H1 (cell line): ENCODE results near the gene NXNL2. TPM values are rescaled to one million over a fixed set of nuclear protein-coding genes. Genes with fewer than 3 reads are reported as not detected.

ENCODE experiments used
- CTCF ChIA-PET: fragments of 300-600 bp; sonication (Branson Sonifier 250); formaldehyde crosslinking; loops from one replicate; lab custom pipeline; 2021; ENCODE audit not compliant: partially characterized antibody; lab: Charles Lee
- POLR2A ChIA-PET: fragments of 300-600 bp; sonication (Branson Sonifier 250); formaldehyde crosslinking; loops from one replicate; lab custom pipeline; 2021; ENCODE audit warnings: inconsistent platforms; ENCODE audit not compliant: partially characterized antibody; lab: Charles Lee
- DNase-seq, 2 experiments: peaks; one replicate each; pipeline versions ENCODE4 v3.0.0 to v3.0.0-alpha.2; 2010 to 2022; ENCODE audit warnings: low spot score in 2 of 2, low read depth in 1 of 2, mixed read lengths in 1 of 2
- FAIRE-seq: peaks from 2 replicates; lab custom pipeline; 2011; peaks lifted over from hg19 to GRCh38; lab: Jason Lieb, UNC
- H2AFZ ChIP-seq: 2 replicates; pipeline ENCODE4 v1.8.1; 2012; ENCODE audit warnings: low read length, inconsistent platforms
- H2AK5ac ChIP-seq: 2 replicates; pipeline ENCODE4 v1.6.1; 2013; ENCODE audit warnings: low read depth, low read length
- H2BK120ac ChIP-seq: replicated peaks from 2 replicates; pipeline ENCODE3; 2013; ENCODE audit warnings: low read depth, low read length, inconsistent platforms
- H2BK12ac ChIP-seq: 2 replicates; pipeline ENCODE4 v1.6.1; 2013; ENCODE audit warnings: low read depth, low read length
- H2BK15ac ChIP-seq: 2 replicates; pipeline ENCODE4 v1.6.1; 2013; ENCODE audit warnings: low read length
- H2BK20ac ChIP-seq: 2 replicates; pipeline ENCODE4 v1.6.1; 2013; ENCODE audit warnings: low read length
- H2BK5ac ChIP-seq: 2 replicates; pipeline ENCODE4 v1.6.1; 2013; ENCODE audit warnings: low read depth, low read length
- H3K14ac ChIP-seq: 2 replicates; pipeline ENCODE4 v1.6.1; 2013; ENCODE audit warnings: inconsistent platforms; ENCODE audit not compliant: insufficient read length
- H3K18ac ChIP-seq: 2 replicates; pipeline ENCODE4 v1.6.1; 2013; ENCODE audit warnings: low read length; ENCODE audit errors: extremely low read depth
- H3K23ac ChIP-seq: 2 replicates; pipeline ENCODE4 v1.6.1; 2013; ENCODE audit warnings: inconsistent platforms; ENCODE audit not compliant: insufficient read length
- H3K23me2 ChIP-seq: 2 replicates; pipeline ENCODE4 v1.6.1; 2013; ENCODE audit warnings: low read depth, low read length
- H3K27ac ChIP-seq: 2 replicates; pipeline ENCODE4 v1.6.1; 2011; ENCODE audit warnings: low read depth, low read length, inconsistent platforms
- H3K27me3 ChIP-seq, 4 experiments: replicated peaks in 1 of 4; 1 replicate in 1 of 4; 2 replicates in 3 of 4; pipeline versions ENCODE4 v1.6.1 to v1.8.1; 2011 to 2013; ENCODE audit warnings: low read length in 3 of 4, mild to moderate bottlenecking in 3 of 4, inconsistent platforms in 2 of 4, mixed read lengths in 2 of 4, moderate library complexity in 1 of 4; ENCODE audit not compliant: control insufficient read depth in 3 of 4, insufficient read depth in 3 of 4; ENCODE audit errors: extremely low read depth in 1 of 4
- H3K36me3 ChIP-seq, 4 experiments: 2 replicates each; pipeline versions ENCODE4 v1.6.1 to v1.8.1; 2011 to 2013; ENCODE audit warnings: mild to moderate bottlenecking in 4 of 4, low read length in 3 of 4, moderate library complexity in 2 of 4, control low read depth in 1 of 4, inconsistent platforms in 1 of 4; ENCODE audit not compliant: insufficient read depth in 4 of 4, control insufficient read depth in 2 of 4
- H3K4ac ChIP-seq: replicated peaks from 2 replicates; pipeline ENCODE3; 2013; ENCODE audit warnings: low read length, low read depth, mixed read lengths, inconsistent platforms; ENCODE audit not compliant: insufficient read length
- H3K4me1 ChIP-seq, 4 experiments: replicated peaks in 1 of 4; 1 replicate in 1 of 4; 2 replicates in 3 of 4; pipeline versions ENCODE4 v1.6.1 to v1.8.1; 2011 to 2013; ENCODE audit warnings: low read length in 3 of 4, inconsistent platforms in 2 of 4, mixed read lengths in 1 of 4; ENCODE audit not compliant: insufficient read depth in 4 of 4, control insufficient read depth in 3 of 4
- H3K4me2 ChIP-seq, 2 experiments: 2 replicates each; pipeline versions ENCODE4 v1.6.1 to v1.8.1; 2011 to 2013; ENCODE audit warnings: low read depth in 2 of 2, low read length in 2 of 2, control low read depth in 1 of 2, inconsistent platforms in 1 of 2, mild to moderate bottlenecking in 1 of 2; ENCODE audit not compliant: insufficient read depth in 1 of 2
- H3K4me3 ChIP-seq, 4 experiments: fragments of 200-600, 300-600 bp in 1 of 4; sonication (generic), shearing (Covaris generic), sonication (Bioruptor Twin) in 1 of 4; 2 replicates each; pipeline versions ENCODE4 v1.5.1 to v1.8.1; 2011 to 2016; ENCODE audit warnings: low read length in 4 of 4, low read depth in 3 of 4, control low read depth in 2 of 4, inconsistent platforms in 2 of 4, mild to moderate bottlenecking in 2 of 4, mixed read lengths in 1 of 4, moderate library complexity in 1 of 4; ENCODE audit not compliant: insufficient read depth in 2 of 4; ENCODE audit errors: extremely low read depth in 1 of 4
- H3K56ac ChIP-seq: replicated peaks from 2 replicates; pipeline ENCODE3; 2013; ENCODE audit warnings: low read depth, mild to moderate bottlenecking, mixed read lengths, low read length, inconsistent platforms; ENCODE audit not compliant: insufficient read length
- H3K79me1 ChIP-seq: 2 replicates; pipeline ENCODE4 v1.6.1; 2013; ENCODE audit warnings: low read depth, low read length, control low read depth
- H3K79me2 ChIP-seq, 2 experiments: 2 replicates each; pipeline versions ENCODE4 v1.6.1 to v1.8.1; 2012 to 2013; ENCODE audit warnings: low read length in 2 of 2, mild to moderate bottlenecking in 2 of 2, inconsistent platforms in 1 of 2; ENCODE audit not compliant: insufficient read depth in 2 of 2, control insufficient read depth in 1 of 2
- H3K9ac ChIP-seq, 4 experiments: replicated peaks in 1 of 4; 1 replicate in 1 of 4; 2 replicates in 3 of 4; pipeline versions ENCODE4 v1.6.1 to v1.8.1; 2011 to 2013; ENCODE audit warnings: low read depth in 3 of 4, low read length in 3 of 4, control low read depth in 2 of 4, mild to moderate bottlenecking in 2 of 4, moderate library complexity in 2 of 4, inconsistent platforms in 1 of 4; ENCODE audit errors: extremely low read depth in 1 of 4
- H3K9me3 ChIP-seq, 2 experiments: 2 replicates each; pipeline versions ENCODE4 v1.6.1 to v1.8.1; 2012 to 2013; ENCODE audit warnings: mild to moderate bottlenecking in 2 of 2, moderate library complexity in 2 of 2, control low read depth in 1 of 2, inconsistent platforms in 1 of 2, low read depth in 1 of 2, low read length in 1 of 2, mixed read lengths in 1 of 2; ENCODE audit not compliant: insufficient read depth in 2 of 2
- H4K20me1 ChIP-seq, 2 experiments: replicated peaks in 1 of 2; 2 replicates each; pipeline versions ENCODE3 to v1.8.1; 2011 to 2013; ENCODE audit warnings: inconsistent platforms in 2 of 2, low read length in 2 of 2, mild to moderate bottlenecking in 1 of 2; ENCODE audit not compliant: insufficient read depth in 2 of 2, control insufficient read depth in 1 of 2
- H4K5ac ChIP-seq: 2 replicates; pipeline ENCODE4 v1.6.1; 2013; ENCODE audit warnings: low read length, low read depth, mixed read lengths, inconsistent platforms; ENCODE audit not compliant: insufficient read length
- H4K8ac ChIP-seq: 2 replicates; pipeline ENCODE4 v1.8.0; 2013; ENCODE audit warnings: mild to moderate bottlenecking, moderate library complexity, low read length, inconsistent platforms; ENCODE audit not compliant: insufficient read depth; ENCODE audit errors: extremely low read depth
- H4K91ac ChIP-seq: replicated peaks from 2 replicates; pipeline ENCODE3; 2013; ENCODE audit warnings: low read length, mixed read lengths, inconsistent platforms; ENCODE audit not compliant: insufficient read length
- CBX8 ChIP-seq: fragments of 300-800, 300-1000 bp; sonication (generic); IDR thresholded peaks from 2 replicates; pipeline ENCODE4 v1.7.1; 2016; ENCODE audit warnings: low read depth, low read length, borderline replicate concordance
- CEBPB ChIP-seq: IDR thresholded peaks from 2 replicates; pipeline ENCODE4 v1.6.1; 2012; ENCODE audit warnings: low read depth, low read length
- CHD2 ChIP-seq: IDR thresholded peaks from 2 replicates; pipeline ENCODE4 v1.6.1; 2012; ENCODE audit warnings: low read length, improper control_type of control experiment
- NRF1 ChIP-seq: IDR thresholded peaks from 2 replicates; pipeline ENCODE4 v1.6.1; 2011; ENCODE audit warnings: mild to moderate bottlenecking, low read depth, low read length, improper control_type of control experiment
- POLR2A ChIP-seq, 2 experiments: IDR thresholded peaks; 1 replicate in 1 of 2; 2 replicates in 1 of 2; pipeline ENCODE4 v1.6.1; 2011; ENCODE audit warnings: low read depth in 2 of 2, low read length in 2 of 2, mild to moderate bottlenecking in 2 of 2; ENCODE audit errors: control extremely low read depth in 1 of 2
- SAP30 ChIP-seq: fragments of 300-600 bp; sonication (generic); IDR thresholded peaks from 2 replicates; pipeline ENCODE4 v1.7.1; 2012; ENCODE audit warnings: low read length, moderate library complexity, mild to moderate bottlenecking, inconsistent platforms; ENCODE audit not compliant: insufficient read depth, insufficient replicate concordance
- SUZ12 ChIP-seq: fragments of 200-600 bp; sonication (generic); IDR thresholded peaks from 2 replicates; pipeline ENCODE4 v1.6.1; 2012; ENCODE audit warnings: mild to moderate bottlenecking, inconsistent platforms, low read length, moderate library complexity, mixed read lengths
- WGBS, 2 experiments: shearing (Covaris generic) in 1 of 2; methylation state at CpG; one replicate each; pipeline versions ENCODE4 v1.1.6 to v1.1.7; 2013 to 2015; ENCODE audit warnings: low lambda C conversion rate in 2 of 2, mixed read lengths in 2 of 2, inconsistent platforms in 1 of 2, low coverage in 1 of 2, missing lambda C conversion rate in 1 of 2; ENCODE audit not compliant: insufficient replicate concordance in 2 of 2, insufficient coverage in 1 of 2, insufficient read length in 1 of 2; ENCODE audit errors: extremely low coverage in 1 of 2, missing lambda C conversion rate in 1 of 2; 5-methylcytosine and 5-hydroxymethylcytosine counted together
- polyA plus RNA-seq, 7 experiments: library from polyadenylated mRNA; depleted of rRNA in 3 of 7; stranded (reverse) in 5 of 7; unstranded in 2 of 7; fragments of >200 nt in 5 of 7; fragments of 200-250 nt in 2 of 7; gene quantifications; 1 replicate in 5 of 7; 2 replicates in 1 of 7; 4 replicates in 1 of 7; pipeline versions ENCODE4 v1.2.1 to v1.2.3, GENCODE V29; 2011 to 2013; ENCODE audit warnings: missing spikeins in 2 of 7, mixed read lengths in 2 of 7
- total RNA-seq: library from RNA; stranded (reverse); fragmentation: NEBNext Ultra II Directional; extraction: Animal tissue kit (Norgen Biotek cat#: 25700); gene quantifications from 2 replicates; pipeline ENCODE4 v1.2.1, GENCODE V29; 2021
- TF ChIP-seq, protein P1 (sequence below): IDR thresholded peaks from 2 replicates; pipeline ENCODE4 v1.6.1; 2012; ENCODE audit warnings: inconsistent platforms

Gene NXNL2
- total and polyA plus RNA-seq, 2 of the 8 experiments (the other 6 are each of a cell fraction or from before 2014, with no cell fraction given) = 1.9 to 2.6 TPM

DNA sequence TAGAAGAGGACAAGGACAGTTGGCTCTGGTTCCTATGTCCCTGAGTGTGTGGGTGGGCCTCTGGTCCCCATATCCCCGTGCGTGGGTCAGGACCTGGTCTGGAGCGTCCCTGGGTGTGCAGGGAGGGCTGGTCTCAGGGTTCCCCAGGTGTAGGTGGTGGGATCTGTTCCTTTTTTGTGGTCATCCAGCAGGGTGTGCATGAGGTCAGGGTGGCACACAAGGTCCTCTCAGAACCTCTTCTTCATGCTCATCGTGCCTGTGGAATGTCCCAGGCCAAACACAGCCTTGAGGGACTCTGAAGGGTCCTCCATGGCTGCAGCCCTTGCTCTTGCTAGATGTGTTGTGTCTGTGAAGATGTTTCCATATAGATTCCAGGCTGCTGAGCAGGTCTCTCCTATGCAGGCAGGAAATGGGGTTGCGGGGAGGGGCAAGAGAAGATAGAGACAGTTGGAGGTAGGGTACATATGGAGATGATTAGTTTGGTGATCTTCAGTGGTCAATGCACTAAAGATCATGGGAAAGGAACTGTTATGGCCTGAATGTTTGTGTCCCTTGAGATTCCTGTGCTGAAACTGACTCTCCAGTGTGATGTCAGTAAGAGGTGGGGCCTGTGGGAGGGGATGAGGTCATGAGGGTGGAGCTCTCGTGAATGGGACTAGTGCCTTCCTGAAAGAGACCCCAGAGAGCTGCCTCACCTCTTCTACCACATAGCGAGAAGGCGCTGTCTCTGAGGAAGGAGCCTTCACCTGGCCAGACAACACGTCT lies 53.1 kb downstream of the NXNL2 start:
- H3K9ac ChIP-seq = no peak overlapping the region
- H3K23ac ChIP-seq = no peak overlapping the region
- 95% methylated on average over 9 of the region's 9 CpGs; no CpG with 5 or more reads in 1 of the 2 experiments for WGBS, 2 experiments
- H3K79me2 ChIP-seq = no peaks in the 10 kb centered on the region
- no peak overlapping the region for H3K4me2 ChIP-seq
- no peak overlapping the region for H3K4ac ChIP-seq
- no peaks in the 10 kb centered on the region for H3K79me1 ChIP-seq
- H3K9me3 ChIP-seq = no peaks in the 10 kb centered on the region
- ChIA-PET CTCF (interaction anchor here (0.6 to 1.8 kb wide), 3 partner anchors 9 to 66 kb away, joined by 3 to 7 read pairs (median 3); no protein-coding TSS in a partner anchor), POLR2A (no interaction called here)
- no peak overlapping the region for H3K14ac ChIP-seq
- no peaks in the 10 kb centered on the region for H4K20me1 ChIP-seq
- no peak overlapping the region for H2BK120ac ChIP-seq
- H2AFZ ChIP-seq = no peak overlapping the region
- no peak overlapping the region for H4K91ac ChIP-seq
- H3K27me3 ChIP-seq = no peaks in the 10 kb centered on the region; a peak in 1 of 7 replicates
- H3K4me1 ChIP-seq = 0 out of 7 replicates have a peak, but pooled peaks cover 0 to 2% (median 0%) of the 10 kb centered on the region in 4 experiments
- no peak overlapping the region for H3K27ac ChIP-seq
- no peak overlapping the region; the same call in 1 of the 2 replicates for H4K8ac ChIP-seq
- DNase-seq = no peak
- H3K18ac ChIP-seq = no peak overlapping the region
- TF ChIP-seq POLR2A (IDR thresholded peaks at IDR 0.05; ENCODE audit: control extremely low read depth in 1 of 2, low read depth in 2 of 2, low read length in 2 of 2) (no peak), CBX8 (no peak), SAP30 (no peak), NRF1 (no peak), CHD2 (no peak), SUZ12 (no peak), CEBPB (no peak)
- TF ChIP-seq, protein P1, sequence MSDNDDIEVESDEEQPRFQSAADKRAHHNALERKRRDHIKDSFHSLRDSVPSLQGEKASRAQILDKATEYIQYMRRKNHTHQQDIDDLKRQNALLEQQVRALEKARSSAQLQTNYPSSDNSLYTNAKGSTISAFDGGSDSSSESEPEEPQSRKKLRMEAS = no peak
- no peak overlapping the region for H3K4me3 ChIP-seq
- no peak overlapping the region for H2BK15ac ChIP-seq
- FAIRE-seq = no peak
- H4K5ac ChIP-seq = no peak overlapping the region
- no peak overlapping the region for H3K56ac ChIP-seq
- H2AK5ac ChIP-seq = no peak overlapping the region
- no peak overlapping the region for H2BK12ac ChIP-seq
- no peak overlapping the region for H2BK20ac ChIP-seq
- no peak overlapping the region for H2BK5ac ChIP-seq
- no peaks in the 10 kb centered on the region for H3K36me3 ChIP-seq
- H3K23me2 ChIP-seq = no peaks in the 10 kb centered on the region
